GM13976 (cell line): ENCODE data around the gene FASN.

Source experiments
- DNase-seq: peaks from one replicate; pipeline ENCODE4 v3.0.0; 2012; ENCODE audit warnings: low spot score
- in situ Hi-C: fragments of 300-500 bp; cut with MboI; formaldehyde crosslinking; loops from one replicate; pipeline ENCODE4 v1.12.0; 2022; ENCODE audit warnings: low sequenced_read_pairs, mixed read lengths, inconsistent platforms; ENCODE audit not compliant: unreplicated experiment
- TF ChIP-seq, protein P1 (sequence below): IDR thresholded peaks from 2 replicates; pipeline ENCODE4 v1.5.1; 2012; ENCODE audit warnings: borderline replicate concordance, mild to moderate bottlenecking; ENCODE audit not compliant: insufficient read depth; ENCODE audit errors: extremely low read depth, missing control alignments, control extremely low read depth

FASN gene

DNA sequence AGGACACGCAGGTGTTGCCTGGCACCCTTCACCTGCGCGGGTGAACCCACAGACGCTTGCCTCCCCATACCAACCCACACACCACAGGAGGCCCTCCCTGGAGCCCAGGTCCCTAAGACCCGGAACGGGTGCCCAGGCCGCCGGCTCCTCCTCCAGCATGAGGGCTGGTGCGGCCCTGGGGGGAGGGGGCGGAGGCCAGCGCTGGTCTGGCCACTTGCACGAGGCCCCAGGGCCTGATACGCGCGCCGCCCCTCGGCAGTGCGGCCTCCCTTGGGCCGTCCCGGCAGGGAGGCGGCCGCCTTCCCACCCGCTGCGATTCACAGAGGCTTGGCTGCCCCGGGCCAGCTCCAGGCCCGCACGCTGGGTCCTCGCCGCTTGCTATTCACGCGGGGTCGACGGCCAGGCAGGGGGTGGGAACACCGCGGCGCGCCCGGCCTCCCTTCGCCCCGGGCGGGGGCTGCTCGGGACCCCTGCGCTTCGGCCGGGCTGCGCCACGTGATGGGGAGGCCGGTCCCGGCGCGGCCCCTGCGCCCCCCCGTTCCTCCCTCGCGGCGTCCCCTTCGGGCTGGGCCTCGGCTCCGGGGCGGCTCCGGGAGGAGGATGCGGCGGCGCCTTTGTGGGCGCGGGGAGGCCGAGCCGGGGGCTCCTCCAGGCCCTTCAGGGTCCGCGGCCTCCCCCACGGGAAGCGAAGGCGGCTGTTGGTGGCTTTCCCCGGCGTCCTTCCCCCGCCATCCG, 685 bp downstream of the FASN start:
- in situ Hi-C loops, result no loop called here
- TF ChIP-seq, protein P1, sequence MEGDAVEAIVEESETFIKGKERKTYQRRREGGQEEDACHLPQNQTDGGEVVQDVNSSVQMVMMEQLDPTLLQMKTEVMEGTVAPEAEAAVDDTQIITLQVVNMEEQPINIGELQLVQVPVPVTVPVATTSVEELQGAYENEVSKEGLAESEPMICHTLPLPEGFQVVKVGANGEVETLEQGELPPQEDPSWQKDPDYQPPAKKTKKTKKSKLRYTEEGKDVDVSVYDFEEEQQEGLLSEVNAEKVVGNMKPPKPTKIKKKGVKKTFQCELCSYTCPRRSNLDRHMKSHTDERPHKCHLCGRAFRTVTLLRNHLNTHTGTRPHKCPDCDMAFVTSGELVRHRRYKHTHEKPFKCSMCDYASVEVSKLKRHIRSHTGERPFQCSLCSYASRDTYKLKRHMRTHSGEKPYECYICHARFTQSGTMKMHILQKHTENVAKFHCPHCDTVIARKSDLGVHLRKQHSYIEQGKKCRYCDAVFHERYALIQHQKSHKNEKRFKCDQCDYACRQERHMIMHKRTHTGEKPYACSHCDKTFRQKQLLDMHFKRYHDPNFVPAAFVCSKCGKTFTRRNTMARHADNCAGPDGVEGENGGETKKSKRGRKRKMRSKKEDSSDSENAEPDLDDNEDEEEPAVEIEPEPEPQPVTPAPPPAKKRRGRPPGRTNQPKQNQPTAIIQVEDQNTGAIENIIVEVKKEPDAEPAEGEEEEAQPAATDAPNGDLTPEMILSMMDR, result no peak
- DNase-seq, result peak; percentile 66

DNA sequence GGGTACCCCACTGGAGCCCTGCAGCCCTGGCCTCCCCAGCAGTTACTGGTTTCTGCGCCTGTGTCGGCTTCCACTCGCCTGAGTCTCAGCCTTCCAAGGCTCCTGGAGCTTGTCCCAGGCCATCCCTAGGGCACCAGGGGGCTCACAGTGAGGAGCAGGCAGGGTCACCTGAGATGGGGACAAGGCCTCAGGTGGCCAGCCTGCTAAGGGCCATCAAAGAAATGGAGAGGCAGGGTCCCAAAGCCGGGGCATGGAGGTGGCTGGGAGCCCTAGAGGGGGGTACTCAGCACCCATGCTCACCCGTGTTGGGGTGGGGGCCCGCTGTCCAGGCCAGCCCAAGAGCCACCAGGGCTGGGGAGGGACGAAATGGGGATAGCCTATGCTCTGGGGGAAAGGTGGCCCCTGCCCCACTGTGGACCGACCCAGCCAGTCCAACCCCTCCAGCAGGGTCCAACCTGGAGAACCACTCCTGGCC, 1.3 kb downstream of the FASN start:
- TF ChIP-seq, protein P1, result no peak
- in situ Hi-C loops, result no loop called here
- DNase-seq, result no peak

DNA sequence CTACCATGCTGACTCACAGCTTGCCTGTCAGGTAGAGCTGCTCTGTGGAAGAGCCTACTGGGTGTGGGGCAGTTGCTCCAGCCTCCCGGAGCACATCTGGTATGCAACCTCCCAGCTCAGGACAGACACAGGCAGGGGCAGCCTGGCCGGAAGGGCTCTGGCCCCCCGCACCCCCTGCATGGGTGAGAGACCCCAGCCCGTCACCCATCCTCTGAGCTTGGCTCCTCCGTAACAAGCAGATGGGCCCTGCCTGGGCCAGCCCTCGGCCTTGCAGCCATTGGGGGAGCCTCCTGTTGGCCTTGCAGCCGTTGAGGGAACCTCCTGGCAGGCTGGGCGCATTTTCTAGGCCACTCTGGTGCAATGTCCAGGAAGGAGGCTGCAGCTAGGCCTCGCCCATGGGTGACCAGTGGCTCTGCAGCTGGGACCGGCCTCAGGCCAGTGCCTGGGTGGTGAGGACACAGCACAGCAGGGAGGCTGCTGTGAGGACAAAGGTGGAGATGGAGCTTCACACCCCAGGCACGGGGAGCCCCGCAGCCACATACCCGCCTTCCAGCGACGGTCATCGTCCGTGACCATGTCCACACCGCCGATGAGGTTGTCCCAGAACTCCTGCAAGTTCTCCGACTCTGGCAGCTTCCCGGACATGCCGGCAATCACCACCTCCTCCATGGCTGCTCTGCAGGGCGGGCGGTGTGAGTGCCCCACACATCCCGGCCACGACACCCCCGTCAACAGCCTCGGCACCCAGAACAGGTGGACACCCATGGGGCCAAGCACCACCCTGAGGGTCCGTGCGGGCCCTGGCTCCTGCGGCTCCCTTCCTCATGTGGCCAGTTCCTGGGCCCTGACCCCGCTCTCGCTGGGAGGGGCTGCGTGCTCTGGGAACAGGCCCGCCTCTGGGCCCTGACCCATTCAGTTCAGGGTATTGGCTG, 2.0 kb downstream of the FASN start:
- TF ChIP-seq, protein P1, result no peak
- no peak for DNase-seq
- in situ Hi-C loops, result no loop called here

DNA sequence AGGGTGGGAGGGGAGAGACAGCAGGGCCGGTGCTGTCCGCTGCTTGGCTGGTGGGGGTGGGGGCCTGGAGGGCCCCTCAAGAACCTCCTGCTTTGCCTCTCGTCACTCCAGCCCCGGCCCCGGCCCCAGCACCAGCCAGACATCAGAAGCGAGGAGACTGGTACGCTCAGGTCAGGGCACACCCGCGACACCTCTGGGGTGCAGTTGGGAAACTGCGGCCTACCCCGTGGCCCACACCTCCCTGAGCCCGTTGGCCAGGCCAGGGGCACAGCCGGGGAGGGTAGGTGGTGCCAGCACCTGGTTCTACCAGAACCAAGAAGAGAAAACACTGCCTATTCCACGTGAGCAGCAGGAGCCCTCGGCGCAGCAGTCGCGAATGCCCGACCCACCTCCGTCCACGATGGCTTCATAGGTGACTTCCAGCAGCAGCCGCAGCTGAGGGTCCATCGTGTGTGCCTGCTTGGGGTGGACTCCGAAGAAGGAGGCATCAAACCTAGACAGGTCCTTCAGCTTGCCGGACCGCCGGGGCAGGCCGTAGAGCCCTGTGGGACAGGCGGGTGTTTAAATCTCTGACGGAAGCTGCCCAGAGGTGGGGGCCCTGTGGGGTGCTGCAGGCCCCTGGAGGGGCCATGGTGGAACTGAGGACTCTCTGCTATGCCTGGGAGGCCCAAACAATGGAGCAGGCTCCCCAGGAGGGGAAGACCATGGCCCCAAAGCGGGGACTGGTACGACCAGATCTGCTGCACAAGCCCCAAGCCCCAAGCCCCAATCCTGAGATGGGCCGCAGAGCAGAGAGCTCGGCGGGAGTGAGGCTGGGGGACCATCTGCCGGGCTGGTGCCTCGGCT, 2.9 kb downstream of the FASN start:
- DNase-seq, result no peak
- in situ Hi-C loops, result no loop called here
- TF ChIP-seq, protein P1, result no peak

DNA sequence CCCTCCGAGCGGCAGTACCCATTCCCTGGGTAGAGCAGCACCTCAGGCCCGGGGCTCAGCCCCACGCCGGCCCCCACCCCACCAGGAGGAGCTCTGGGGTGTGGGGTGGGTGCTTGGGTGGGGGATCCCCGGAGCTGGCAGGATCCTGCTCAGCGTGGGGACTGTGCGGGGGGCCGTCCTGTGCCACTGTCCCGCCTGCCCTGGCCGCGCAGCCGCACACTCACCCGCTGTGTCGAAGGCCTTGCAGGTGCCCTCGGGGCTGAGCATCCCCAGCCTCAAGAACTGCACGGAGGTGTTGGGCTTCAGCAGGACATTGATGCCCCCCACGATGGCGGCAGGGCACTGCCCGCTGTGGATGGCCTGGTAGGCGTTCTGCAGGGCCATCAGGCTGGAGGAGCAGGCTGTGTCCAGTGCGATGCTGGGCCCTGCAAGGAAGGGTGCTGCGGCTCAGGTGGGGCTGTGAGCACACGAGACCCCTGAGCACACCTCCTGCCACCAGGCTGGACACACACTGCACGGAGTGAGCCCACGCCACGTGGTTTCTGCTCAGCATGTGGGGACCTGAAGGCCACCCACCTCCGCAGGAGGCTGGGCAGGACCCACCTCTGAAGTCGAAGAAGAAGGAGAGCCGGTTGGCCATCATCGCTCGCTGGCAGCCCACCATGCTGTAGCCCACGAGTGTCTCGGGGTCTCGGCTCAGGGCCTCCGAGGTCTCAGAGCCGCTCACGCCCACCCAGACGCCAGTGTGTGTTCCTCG, 4.9 kb downstream of the FASN start:
- in situ Hi-C loops, result no loop called here
- TF ChIP-seq, protein P1, result no peak
- DNase-seq, result no peak
